ENCODE measurements around the gene SURF2. TPM values are rescaled to one million over a fixed set of nuclear protein-coding genes. Genes with fewer than 3 reads are reported as not detected.

Gene SURF2
- total RNA-seq, 4 donors from 2014 or later = 15.3 to 42.3 (median 31.2) TPM

DNA sequence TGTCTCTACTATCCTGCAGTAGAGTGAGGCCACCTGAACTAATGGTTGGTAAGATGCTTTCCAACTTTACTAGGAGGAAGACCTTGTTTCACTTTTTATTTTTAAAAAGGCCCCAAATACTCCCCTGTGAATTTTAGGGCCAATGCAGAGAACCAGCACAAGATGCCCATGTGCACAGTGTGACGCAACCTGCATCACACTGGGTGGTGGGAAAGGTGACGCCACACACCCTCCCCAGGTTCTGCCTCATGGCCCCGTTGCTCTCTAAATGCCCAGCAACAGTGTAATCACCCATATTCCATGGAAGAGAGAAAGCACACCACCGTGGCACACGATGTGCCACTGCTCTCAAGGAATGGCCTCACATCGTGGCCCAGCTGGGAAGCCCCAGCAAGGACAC, 13.1 kb downstream of the SURF2 start:
- no peak for TF ChIP-seq POLR2A (IDR thresholded peaks at IDR 0.05)
- no peak for TF ChIP-seq EP300 (IDR thresholded peaks at IDR 0.05)
- TF ChIP-seq, protein P1, sequence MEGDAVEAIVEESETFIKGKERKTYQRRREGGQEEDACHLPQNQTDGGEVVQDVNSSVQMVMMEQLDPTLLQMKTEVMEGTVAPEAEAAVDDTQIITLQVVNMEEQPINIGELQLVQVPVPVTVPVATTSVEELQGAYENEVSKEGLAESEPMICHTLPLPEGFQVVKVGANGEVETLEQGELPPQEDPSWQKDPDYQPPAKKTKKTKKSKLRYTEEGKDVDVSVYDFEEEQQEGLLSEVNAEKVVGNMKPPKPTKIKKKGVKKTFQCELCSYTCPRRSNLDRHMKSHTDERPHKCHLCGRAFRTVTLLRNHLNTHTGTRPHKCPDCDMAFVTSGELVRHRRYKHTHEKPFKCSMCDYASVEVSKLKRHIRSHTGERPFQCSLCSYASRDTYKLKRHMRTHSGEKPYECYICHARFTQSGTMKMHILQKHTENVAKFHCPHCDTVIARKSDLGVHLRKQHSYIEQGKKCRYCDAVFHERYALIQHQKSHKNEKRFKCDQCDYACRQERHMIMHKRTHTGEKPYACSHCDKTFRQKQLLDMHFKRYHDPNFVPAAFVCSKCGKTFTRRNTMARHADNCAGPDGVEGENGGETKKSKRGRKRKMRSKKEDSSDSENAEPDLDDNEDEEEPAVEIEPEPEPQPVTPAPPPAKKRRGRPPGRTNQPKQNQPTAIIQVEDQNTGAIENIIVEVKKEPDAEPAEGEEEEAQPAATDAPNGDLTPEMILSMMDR (IDR thresholded peaks at IDR 0.05) = no peak
- TF ChIP-seq POLR2AphosphoS5 (IDR thresholded peaks at IDR 0.05) = no peak
- no peaks in the 10 kb centered on the region for H3K9me3 ChIP-seq
- 78% methylated on average over 6 of the region's 6 CpGs for WGBS
- DNase-seq (ENCODE audit: low spot score in 2 of 2) = no peak
- peaks cover 30% of the 10 kb centered on the region for H3K36me3 ChIP-seq
- H3K27me3 ChIP-seq = no peaks in the 10 kb centered on the region
- H3K27ac ChIP-seq = no peak overlapping the region
- no peak overlapping the region for H3K4me3 ChIP-seq
- peaks cover 87% of the 10 kb centered on the region for H3K4me1 ChIP-seq

DNA sequence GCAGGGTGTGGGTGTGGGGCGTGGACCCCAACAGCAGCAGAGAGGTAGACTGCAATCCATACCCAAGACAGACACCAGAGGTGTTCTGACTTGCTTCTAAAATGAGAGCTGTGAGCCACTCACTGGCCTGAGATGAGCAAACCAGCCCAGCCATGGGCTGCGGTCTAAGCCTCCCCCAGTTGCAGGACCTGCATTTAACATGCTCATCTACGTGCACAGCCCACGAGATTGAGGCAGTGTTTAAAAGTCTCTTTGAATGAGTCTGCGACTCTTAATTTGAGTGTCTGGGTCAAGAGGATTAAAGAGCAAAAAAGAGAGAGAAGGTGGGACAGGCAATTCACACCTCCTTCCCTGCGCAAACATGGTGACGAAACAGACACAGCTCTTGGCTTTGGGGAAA, 13.6 kb downstream of the SURF2 start:
- TF ChIP-seq EP300 (IDR thresholded peaks at IDR 0.05) (no peak), POLR2A (IDR thresholded peaks at IDR 0.05) (no peak)
- TF ChIP-seq, protein P1 (IDR thresholded peaks at IDR 0.05) = no peak
- Histone ChIP-seq H3K27me3 (no peaks in the 10 kb centered on the region), H3K4me3 (no peak overlapping the region), H3K9me3 (no peaks in the 10 kb centered on the region), H3K27ac (no peak overlapping the region), H3K36me3 (peaks cover 26% of the 10 kb centered on the region), H3K4me1 (peaks cover 88% of the 10 kb centered on the region)
- DNase-seq (ENCODE audit: low spot score in 2 of 2) = no peak
- WGBS = 90% methylated on average over 7 of the region's 7 CpGs

DNA sequence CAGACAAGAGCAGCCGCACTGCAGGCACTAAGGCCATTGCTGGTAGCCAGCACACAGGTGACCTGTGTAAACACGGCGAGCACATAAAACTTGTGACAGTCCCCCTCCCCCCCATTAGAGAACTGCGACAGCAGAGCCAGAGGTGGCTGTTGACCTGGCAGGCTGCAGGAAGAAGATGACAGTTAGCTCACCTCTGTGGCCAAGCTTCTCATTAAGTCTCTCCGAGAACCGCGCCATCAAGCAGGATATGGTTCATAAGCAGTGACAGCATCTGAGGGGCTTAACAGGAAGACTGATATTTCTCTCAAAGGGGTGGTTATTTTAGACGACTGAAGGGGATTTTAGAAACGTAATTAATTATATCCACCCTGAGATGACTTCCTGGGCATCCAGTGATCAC, 14.3 kb downstream of the SURF2 start:
- no peak for DNase-seq (ENCODE audit: low spot score in 2 of 2)
- Histone ChIP-seq H3K4me1 (peaks cover 86% of the 10 kb centered on the region), H3K9me3 (no peaks in the 10 kb centered on the region), H3K36me3 (peaks cover 19% of the 10 kb centered on the region), H3K27ac (no peak overlapping the region), H3K27me3 (no peaks in the 10 kb centered on the region), H3K4me3 (no peak overlapping the region)
- TF ChIP-seq POLR2A (IDR thresholded peaks at IDR 0.05) (no peak), EP300 (IDR thresholded peaks at IDR 0.05) (no peak), POLR2AphosphoS5 (IDR thresholded peaks at IDR 0.05) (no peak)
- TF ChIP-seq, protein P1 (IDR thresholded peaks at IDR 0.05) = no peak
- 76% methylated on average over 7 of the region's 9 CpGs for WGBS

DNA sequence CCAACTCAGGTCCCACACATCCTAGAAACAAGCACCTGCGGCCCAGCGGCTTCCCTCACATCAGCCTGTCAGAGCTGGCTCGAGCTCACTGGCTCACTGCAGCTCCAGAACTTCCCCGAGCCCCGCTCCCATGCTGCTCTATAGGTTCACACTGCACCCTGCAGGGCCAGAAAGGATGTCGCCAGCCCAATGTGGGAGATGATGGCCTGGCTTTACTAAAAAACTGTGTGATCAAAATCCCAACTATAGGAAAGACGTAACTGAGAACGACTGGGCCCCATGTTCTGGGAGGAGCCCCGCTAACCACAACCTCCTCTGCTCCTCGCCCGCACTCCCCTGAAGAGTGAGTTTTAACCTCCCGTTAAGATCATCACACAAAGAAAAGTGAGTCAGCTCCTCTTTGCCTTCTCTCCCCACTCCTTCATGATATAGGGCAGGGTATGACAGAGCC, 14.9 kb downstream of the SURF2 start:
- Histone ChIP-seq H3K9me3 (no peaks in the 10 kb centered on the region), H3K27me3 (no peaks in the 10 kb centered on the region), H3K4me3 (no peak overlapping the region), H3K4me1 (peaks cover 83% of the 10 kb centered on the region), H3K27ac (no peak overlapping the region), H3K36me3 (peaks cover 14% of the 10 kb centered on the region)
- 35% methylated on average over 8 of the region's 12 CpGs for WGBS
- TF ChIP-seq POLR2AphosphoS5 (IDR thresholded peaks at IDR 0.05) = no peak
- no peak for TF ChIP-seq EP300 (IDR thresholded peaks at IDR 0.05)
- TF ChIP-seq, protein P1 (IDR thresholded peaks at IDR 0.05) = no peak
- no peak for TF ChIP-seq POLR2A (IDR thresholded peaks at IDR 0.05)
- DNase-seq (ENCODE audit: low spot score in 2 of 2) = no peak

DNA sequence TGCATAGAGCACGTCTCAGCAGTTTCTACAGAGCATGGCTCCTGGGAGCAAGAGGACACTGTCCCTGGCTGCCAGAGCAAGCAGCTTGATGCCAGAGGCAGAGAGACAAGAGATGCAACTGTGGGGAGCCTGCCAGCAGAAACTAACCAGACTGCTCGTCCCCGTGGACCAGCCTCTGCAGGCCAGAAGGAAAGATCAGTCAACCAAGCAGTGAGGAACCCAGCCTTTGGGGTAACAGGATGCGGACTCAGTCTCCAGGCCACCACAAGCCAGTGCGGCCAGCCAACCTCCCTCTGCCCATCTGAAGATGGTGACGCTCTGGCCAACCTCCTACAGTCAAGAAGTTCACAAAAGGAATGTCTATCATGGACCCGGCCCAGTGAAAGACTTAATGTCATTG, 15.8 kb downstream of the SURF2 start:
- H3K36me3 ChIP-seq = peaks cover 7% of the 10 kb centered on the region
- no peak overlapping the region for H3K27ac ChIP-seq
- no peak for TF ChIP-seq EP300 (IDR thresholded peaks at IDR 0.05)
- TF ChIP-seq, protein P1 (IDR thresholded peaks at IDR 0.05) = no peak
- no peak for TF ChIP-seq POLR2A (IDR thresholded peaks at IDR 0.05)
- no peak for TF ChIP-seq POLR2AphosphoS5 (IDR thresholded peaks at IDR 0.05)
- H3K27me3 ChIP-seq = no peaks in the 10 kb centered on the region
- DNase-seq (ENCODE audit: low spot score in 2 of 2) = no peak
- H3K4me3 ChIP-seq = no peak overlapping the region
- no peaks in the 10 kb centered on the region for H3K9me3 ChIP-seq
- WGBS = 50% methylated on average over 7 of the region's 7 CpGs
- peaks cover 88% of the 10 kb centered on the region for H3K4me1 ChIP-seq

Measured in suprapubic skin (tissue), 4 donors.